Stimulated activated effector memory CD8-positive, alpha-beta T cell treated with anti-CD3 and anti-CD28 coated beads, Interleukin-12 subunit alpha, Interleukin-12 subunit beta, amount 100 ng/mL, for 72 hours (primary cell): ENCODE measurements around the gene GPATCH3.
A peak's percentile ranks its signal among the peaks of the same experiment; 100 is the strongest.
"Not testable (repeated sequence)": the region's sequence is repeated elsewhere in the genome, so short reads cannot be mapped to it uniquely, and the experiment has no call there.

Experiments used
- ATAC-seq: fragments of 150-1000 bp; cut with Tn5 transposase; 2 replicates; pipeline ENCODE4 v1.10.0; 2021
- DNase-seq, 2 donors: peaks; one replicate each; pipeline ENCODE4 v3.0.0; 2021 to 2022; ENCODE audit warnings: low spot score in 2 of 2
- H3K27ac Mint-ChIP-seq: one replicate; pipeline ENCODE4 v1.8.0; 2022; ENCODE audit warnings: mild to moderate bottlenecking, mixed read lengths
- H3K36me3 Mint-ChIP-seq: one replicate; pipeline ENCODE4 v1.8.0; 2022; ENCODE audit warnings: mild to moderate bottlenecking, mixed read lengths
- H3K4me1 Mint-ChIP-seq: one replicate; pipeline ENCODE4 v1.8.0; 2022; ENCODE audit warnings: mixed read lengths
- H3K4me3 Mint-ChIP-seq: one replicate; pipeline ENCODE4 v1.8.0; 2022; ENCODE audit warnings: mild to moderate bottlenecking, mixed read lengths
- H3K9me3 Mint-ChIP-seq: one replicate; pipeline ENCODE4 v1.8.0; 2022; ENCODE audit warnings: mixed read lengths

Gene GPATCH3, protein sequence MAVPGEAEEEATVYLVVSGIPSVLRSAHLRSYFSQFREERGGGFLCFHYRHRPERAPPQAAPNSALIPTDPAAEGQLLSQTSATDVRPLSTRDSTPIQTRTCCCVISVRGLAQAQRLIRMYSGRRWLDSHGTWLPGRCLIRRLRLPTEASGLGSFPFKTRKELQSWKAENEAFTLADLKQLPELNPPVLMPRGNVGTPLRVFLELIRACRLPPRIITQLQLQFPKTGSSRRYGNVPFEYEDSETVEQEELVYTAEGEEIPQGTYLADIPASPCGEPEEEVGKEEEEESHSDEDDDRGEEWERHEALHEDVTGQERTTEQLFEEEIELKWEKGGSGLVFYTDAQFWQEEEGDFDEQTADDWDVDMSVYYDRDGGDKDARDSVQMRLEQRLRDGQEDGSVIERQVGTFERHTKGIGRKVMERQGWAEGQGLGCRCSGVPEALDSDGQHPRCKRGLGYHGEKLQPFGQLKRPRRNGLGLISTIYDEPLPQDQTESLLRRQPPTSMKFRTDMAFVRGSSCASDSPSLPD

DNA sequence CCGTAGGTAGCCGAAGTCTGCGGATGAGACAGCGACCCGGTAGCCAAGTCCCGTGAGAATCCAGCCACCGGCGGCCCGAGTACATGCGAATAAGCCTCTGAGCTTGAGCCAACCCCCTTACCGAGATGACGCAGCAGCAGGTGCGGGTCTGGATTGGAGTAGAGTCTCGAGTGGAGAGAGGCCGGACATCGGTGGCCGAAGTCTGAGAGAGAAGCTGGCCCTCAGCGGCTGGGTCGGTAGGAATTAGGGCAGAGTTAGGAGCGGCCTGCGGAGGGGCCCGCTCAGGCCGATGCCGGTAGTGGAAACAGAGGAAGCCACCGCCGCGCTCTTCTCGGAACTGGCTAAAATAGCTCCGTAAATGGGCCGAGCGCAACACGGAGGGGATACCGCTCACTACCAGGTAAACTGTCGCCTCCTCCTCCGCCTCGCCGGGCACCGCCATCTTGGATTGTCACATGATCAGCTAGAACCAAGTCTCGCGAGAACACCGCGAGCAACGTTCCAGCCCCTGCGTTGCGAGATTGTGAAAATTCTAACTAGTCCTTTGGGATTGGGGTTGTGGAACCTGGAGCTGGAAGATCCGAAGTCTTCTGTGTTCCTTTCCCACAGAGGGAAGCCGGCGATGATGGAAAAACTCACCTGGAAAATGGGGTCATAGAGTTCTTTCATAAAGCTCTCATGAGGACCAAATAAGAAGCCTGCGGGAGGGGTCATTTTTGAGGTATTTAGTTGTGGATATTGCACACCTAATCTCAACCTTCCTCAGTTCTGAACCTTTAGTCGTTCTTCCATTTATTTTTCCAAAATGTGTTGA lies at the start of gene GPATCH3:
GPATCH3 (minus strand) TSS at position 467 of the 814 bp plus-strand sequence; CDS start at position 442, 25 bp downstream.
- peak within 1 kb of the TSS; percentile 99 for H3K27ac Mint-ChIP-seq
- H3K4me1 Mint-ChIP-seq = peaks cover 21% of the 10 kb centered on the region
- H3K4me3 Mint-ChIP-seq = peak within 1 kb of the TSS; percentile 93
- H3K9me3 Mint-ChIP-seq = no peaks in the 10 kb centered on the region
- DNase-seq (peak; percentile 78 to 92), ATAC-seq (peak; percentile 92)
- peaks cover 50% of the 10 kb centered on the region for H3K36me3 Mint-ChIP-seq

DNA sequence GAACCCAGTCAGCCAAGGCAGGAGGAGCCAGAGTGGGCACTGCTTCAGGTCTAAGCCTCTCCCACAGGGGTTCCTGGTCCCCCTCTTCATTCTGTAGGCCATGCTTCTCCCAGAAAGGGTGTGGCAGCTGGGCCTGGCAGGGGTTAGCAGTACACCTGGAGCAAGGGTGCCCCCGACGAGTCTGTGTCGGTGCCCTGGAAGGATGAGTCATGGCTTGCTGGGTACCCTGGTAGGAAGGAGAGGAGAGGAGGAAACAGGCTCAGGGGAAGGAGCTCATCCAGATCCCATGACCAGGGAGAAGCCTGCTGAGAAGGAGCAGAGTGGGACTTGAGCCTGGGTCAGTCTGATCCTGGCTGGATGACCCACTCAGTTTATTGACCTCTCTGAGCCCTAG lies 49.7 kb upstream of the GPATCH3 start:
- Mint-ChIP-seq H3K9me3 (no peaks in the 10 kb centered on the region), H3K4me3 (no peak overlapping the region), H3K27ac (no peak overlapping the region), H3K4me1 (no peaks in the 10 kb centered on the region), H3K36me3 (peaks cover 37% of the 10 kb centered on the region)
- ATAC-seq = no peak
- no peak for DNase-seq

DNA sequence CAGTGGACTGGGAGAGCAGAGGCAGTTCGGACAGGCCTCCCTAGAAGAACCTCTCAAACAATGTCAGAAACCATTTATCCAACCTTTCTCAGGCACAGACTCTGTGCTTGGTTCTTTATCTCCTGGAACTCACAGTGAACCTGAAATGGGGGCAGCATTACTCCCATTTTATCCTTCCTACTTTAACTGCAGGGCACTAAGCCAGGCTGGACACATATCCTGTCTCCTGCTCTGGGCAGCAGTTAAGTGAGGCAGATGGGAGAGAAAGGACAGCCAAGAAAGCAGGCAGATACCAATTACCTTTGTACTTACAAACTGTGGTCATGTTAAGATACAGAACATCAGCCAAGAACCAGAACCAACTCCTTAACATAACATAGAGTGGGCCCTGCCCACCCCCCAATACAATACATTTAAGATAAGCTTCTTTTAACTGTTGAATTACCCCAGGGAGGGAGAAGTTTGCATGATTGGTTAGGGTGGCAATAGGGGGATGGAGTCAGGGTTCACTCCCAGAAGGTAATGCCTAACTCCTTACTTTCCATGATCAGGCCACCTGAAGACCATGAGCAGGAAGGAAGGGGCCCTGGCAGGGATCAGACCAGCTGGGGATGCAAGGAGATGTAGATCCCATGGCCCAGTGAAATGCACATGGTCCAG lies 49.1 kb upstream of the GPATCH3 start:
- Mint-ChIP-seq H3K4me3 (no peak overlapping the region), H3K36me3 (peaks cover 42% of the 10 kb centered on the region), H3K27ac (no peak overlapping the region), H3K4me1 (no peaks in the 10 kb centered on the region), H3K9me3 (no peaks in the 10 kb centered on the region)
- ATAC-seq (no peak), DNase-seq (no peak)

DNA sequence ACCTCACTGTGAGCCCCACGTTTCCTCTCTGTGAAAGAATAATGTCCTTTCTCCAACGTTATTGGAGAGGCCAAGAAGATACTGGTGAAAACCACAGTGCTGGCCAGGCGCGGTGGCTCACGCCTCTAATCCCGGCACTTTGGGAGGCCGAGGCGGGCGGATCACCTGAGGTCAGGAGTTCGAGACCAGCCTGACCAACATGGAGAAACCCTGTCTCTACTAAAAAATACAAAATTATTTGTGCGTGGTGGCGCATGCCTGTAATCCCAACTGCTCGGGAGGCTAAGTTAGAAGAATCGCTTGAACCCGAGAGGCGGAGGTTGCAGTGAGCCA lies 48.4 kb upstream of the GPATCH3 start:
- not testable (repeated sequence) for H3K4me1 Mint-ChIP-seq, H3K9me3 Mint-ChIP-seq, DNase-seq, H3K27ac Mint-ChIP-seq, H3K4me3 Mint-ChIP-seq, ATAC-seq
- H3K36me3 Mint-ChIP-seq = peaks cover 49% of the 10 kb centered on the region

DNA sequence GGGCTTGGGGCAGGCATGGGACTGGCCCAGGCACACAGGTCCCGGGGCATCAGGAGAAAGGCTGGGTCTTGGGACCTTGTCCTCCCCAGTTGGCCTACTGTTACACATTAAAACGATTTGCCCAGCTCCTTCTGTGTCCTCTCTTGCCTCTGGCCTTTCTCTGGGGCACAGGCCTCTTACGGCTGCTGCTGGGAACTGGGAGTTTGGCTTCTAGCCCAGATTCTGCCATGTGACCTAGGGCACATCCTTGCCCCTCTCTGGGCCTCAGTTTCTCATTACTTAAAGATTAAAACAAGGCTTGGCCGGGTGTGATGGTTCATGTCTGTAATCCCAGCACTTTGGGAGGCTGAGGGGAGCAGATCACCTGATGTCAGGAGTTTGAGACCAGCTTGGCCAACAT lies 46.0 kb upstream of the GPATCH3 start:
- Mint-ChIP-seq H3K9me3 (no peaks in the 10 kb centered on the region), H3K36me3 (peaks cover 73% of the 10 kb centered on the region), H3K4me1 (no peaks in the 10 kb centered on the region), H3K4me3 (no peak overlapping the region), H3K27ac (peak overlapping the region; percentile 40)
- ATAC-seq (no peak), DNase-seq (no peak)

DNA sequence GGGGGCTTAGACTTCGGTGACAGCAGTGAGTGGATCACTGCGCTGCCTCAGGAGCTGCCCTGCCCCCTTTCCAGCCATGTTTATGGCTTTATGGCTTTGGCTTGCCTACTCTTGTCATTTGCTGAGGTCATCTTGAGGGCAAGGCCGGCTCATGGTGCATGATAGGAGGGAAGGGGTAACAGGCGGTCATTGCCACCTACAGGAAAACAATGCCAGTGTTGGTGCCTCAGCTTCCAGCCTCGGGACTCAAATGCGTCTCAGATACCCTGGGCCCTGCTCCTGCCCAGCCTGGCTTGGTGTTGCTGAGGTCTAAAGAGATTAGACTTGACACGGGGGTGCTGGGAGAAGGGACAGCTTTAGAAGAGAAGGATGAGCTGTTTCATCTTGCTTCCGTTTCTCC lies 45.5 kb upstream of the GPATCH3 start:
- ATAC-seq (no peak), DNase-seq (no peak)
- no peaks in the 10 kb centered on the region for H3K9me3 Mint-ChIP-seq
- H3K4me3 Mint-ChIP-seq = no peak overlapping the region
- H3K4me1 Mint-ChIP-seq = no peaks in the 10 kb centered on the region
- H3K27ac Mint-ChIP-seq = peak overlapping the region; percentile 26
- H3K36me3 Mint-ChIP-seq = peaks cover 78% of the 10 kb centered on the region

DNA sequence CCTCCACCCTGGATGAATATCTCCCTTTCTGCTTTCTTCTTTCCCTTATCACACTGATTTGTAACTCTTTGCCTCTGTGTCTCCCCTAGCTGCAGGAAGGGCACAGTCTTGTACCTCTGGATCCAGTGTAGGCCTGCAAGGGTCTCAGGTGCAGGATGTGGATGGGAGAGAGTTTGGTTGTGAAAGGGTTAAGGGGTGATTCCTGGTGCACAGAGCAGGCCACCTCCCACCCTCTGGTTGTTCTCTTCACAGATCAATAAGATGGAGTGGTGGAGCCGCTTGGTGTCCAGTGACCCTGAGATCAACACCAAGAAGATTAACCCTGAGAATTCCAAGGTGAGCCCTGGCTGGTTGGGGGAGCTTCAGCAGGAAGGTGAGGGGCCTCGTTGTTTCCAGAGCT lies 44.9 kb upstream of the GPATCH3 start:
- peak overlapping the region; percentile 26 for H3K27ac Mint-ChIP-seq
- no peaks in the 10 kb centered on the region for H3K9me3 Mint-ChIP-seq
- no peak overlapping the region for H3K4me3 Mint-ChIP-seq
- no peaks in the 10 kb centered on the region for H3K4me1 Mint-ChIP-seq
- ATAC-seq (no peak), DNase-seq (no peak)
- peaks cover 84% of the 10 kb centered on the region for H3K36me3 Mint-ChIP-seq

DNA sequence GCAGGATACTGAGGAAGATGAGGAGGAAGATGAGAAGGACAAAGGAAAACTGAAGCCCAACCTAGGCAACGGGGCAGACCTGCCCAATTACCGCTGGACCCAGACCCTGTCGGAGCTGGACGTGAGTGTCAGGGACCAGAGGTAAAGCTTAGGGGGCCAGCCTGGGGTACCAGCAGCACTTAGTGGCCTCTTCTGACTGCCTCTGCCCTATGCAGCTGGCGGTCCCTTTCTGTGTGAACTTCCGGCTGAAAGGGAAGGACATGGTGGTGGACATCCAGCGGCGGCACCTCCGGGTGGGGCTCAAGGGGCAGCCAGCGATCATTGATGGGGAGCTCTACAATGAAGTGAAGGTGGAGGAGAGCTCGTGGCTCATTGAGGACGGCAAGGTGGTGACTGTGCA lies 42.4 kb upstream of the GPATCH3 start:
- no peaks in the 10 kb centered on the region for H3K4me1 Mint-ChIP-seq
- peak overlapping the region; percentile 89 for H3K27ac Mint-ChIP-seq
- H3K4me3 Mint-ChIP-seq = no peak overlapping the region
- DNase-seq (no peak), ATAC-seq (no peak)
- H3K9me3 Mint-ChIP-seq = no peaks in the 10 kb centered on the region
- peaks cover 97% of the 10 kb centered on the region for H3K36me3 Mint-ChIP-seq

DNA sequence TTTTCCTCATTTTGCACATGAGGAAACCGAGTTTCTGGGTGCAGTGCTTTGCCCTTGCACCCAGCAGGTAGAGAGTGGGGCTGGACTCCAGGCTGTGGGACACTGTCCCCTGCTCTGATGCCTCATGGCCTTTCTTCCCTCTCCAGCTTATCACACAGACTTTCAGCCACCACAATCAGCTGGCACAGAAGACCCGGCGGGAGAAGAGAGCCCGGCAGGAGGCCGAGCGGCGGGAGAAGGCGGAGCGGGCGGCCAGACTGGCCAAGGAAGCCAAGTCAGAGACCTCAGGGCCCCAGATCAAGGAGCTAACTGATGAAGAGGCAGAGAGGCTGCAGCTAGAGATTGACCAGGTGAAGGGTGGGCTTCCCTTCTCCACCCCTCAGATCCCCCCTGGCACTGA lies 41.0 kb upstream of the GPATCH3 start:
- Mint-ChIP-seq H3K36me3 (peaks cover 96% of the 10 kb centered on the region), H3K4me1 (no peaks in the 10 kb centered on the region), H3K9me3 (no peaks in the 10 kb centered on the region), H3K4me3 (no peak overlapping the region), H3K27ac (no peak overlapping the region)
- DNase-seq (no peak), ATAC-seq (no peak)

DNA sequence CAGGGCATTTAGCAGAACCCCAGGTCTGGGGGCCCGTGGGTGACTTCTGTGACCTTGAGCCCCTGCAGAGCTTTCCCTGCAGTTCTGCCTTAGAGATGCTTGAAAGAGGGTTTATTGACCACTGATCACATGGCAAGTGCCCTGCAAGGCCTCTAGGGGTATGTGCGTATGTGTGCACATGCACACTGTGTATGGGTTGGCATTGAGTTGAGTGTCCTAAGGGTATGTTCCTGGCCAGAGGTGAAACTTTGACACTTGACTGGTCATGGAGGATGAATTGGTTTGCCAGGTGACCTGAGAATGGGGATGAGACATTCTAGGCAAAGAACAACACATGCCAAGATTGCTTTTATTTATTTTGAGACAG lies 38.4 kb upstream of the GPATCH3 start:
- no peak overlapping the region for H3K4me3 Mint-ChIP-seq
- peaks cover 94% of the 10 kb centered on the region for H3K36me3 Mint-ChIP-seq
- DNase-seq (no peak), ATAC-seq (no peak)
- H3K9me3 Mint-ChIP-seq = no peaks in the 10 kb centered on the region
- no peaks in the 10 kb centered on the region for H3K4me1 Mint-ChIP-seq
- H3K27ac Mint-ChIP-seq = peak overlapping the region; percentile 79

DNA sequence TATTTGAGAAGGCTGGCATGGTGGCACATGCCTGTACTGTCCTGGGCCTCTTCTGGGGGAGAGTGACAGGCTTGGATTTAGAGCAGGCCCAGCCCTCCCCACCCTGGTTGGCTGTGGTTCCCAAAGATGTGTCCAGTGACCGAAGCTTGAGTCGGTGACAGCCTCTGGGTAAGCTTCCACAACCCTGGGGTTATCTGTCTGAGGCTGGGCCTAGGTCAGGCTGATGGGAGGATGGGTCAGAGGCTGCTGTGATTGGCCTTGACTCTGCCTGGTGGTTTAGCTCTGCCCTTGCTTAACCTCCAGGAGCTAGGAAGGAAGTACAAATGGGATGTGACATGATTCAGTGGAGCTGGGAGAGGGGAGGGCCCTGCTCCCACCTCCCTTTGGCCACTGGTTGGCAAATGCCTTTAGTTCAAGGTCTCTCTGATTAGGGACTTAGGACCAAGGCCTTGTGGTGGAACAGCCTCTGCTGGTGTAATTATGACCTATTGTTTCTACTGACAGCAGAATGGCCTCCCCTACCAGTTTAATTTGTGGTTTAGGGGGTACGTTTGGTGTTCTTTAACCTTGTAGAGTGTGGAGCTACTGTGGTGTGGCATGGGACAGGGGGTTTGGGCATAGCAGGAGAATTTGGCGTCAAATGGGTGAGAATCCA lies 37.9 kb upstream of the GPATCH3 start:
- DNase-seq (no peak), ATAC-seq (no peak)
- Mint-ChIP-seq H3K36me3 (peaks cover 94% of the 10 kb centered on the region), H3K4me1 (no peaks in the 10 kb centered on the region), H3K27ac (peak overlapping the region; percentile 79), H3K4me3 (no peak overlapping the region), H3K9me3 (no peaks in the 10 kb centered on the region)

DNA sequence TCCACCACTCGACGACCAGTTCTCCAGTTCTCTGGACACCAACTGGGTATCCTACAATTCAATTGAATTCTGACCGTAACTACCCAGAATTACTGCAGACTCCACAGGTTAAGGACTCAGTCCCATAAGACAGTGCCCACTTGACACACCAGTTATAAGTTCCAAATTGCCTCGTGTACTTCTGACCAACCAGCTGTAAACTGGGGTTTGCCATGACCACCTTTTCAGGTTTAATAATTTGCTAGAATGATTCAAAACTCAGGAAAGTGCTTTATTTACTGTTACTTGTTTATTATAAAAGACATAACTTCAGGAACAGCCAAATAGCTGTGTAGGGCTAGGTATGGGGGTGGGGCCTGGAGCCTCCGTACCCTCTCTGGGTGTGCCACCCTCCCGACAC lies 36.6 kb upstream of the GPATCH3 start:
- ATAC-seq (no peak), DNase-seq (no peak)
- H3K9me3 Mint-ChIP-seq = no peaks in the 10 kb centered on the region
- H3K27ac Mint-ChIP-seq = no peak overlapping the region
- H3K36me3 Mint-ChIP-seq = peaks cover 94% of the 10 kb centered on the region
- no peaks in the 10 kb centered on the region for H3K4me1 Mint-ChIP-seq
- no peak overlapping the region for H3K4me3 Mint-ChIP-seq

DNA sequence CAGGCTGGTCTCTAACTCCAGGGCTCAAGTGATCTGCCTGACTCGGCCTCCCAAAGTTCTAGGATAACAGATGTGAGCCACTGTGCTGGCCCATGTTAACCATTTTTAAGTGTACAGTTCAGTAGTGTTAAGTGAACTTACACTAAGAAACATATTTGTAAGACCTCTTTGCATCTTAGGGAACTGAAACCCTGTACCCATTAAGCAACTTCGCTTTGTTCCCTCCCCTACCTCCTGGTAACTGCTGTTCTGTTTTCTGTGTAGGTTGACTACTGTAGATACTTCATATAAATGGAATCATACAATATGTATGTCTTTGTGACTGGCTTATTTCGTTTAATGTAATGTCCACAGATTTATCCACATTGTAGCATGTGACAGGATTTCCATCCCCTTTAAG lies 32.3 kb upstream of the GPATCH3 start:
- no peak overlapping the region for H3K4me3 Mint-ChIP-seq
- no peak overlapping the region for H3K27ac Mint-ChIP-seq
- H3K36me3 Mint-ChIP-seq = peaks cover 94% of the 10 kb centered on the region
- H3K9me3 Mint-ChIP-seq = no peaks in the 10 kb centered on the region
- no peaks in the 10 kb centered on the region for H3K4me1 Mint-ChIP-seq
- no peak for DNase-seq
- ATAC-seq = no peak

DNA sequence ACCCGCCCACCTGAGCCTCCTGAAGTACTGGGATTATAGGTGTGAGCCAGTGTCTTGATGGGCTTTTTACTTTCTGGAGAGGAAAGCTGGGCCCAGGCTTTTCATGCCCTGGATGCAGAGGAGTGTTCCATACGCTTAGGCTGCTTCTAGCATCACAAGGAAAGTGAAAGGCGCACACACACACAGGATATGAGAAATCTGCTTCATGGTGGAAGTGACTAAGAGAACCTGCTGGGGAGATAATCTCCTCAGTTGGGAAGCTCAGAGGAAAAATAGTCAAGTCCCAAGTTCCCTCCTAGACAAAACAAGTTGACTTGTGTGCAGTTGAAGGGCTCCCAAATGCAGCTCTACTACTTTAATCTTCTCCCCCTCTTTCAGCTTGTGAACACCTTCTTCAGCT lies 23.4 kb upstream of the GPATCH3 start:
- DNase-seq (no peak), ATAC-seq (no peak)
- Mint-ChIP-seq H3K9me3 (no peaks in the 10 kb centered on the region), H3K27ac (peak overlapping the region; percentile 95), H3K4me3 (peak overlapping the region; percentile 81), H3K4me1 (peaks cover 40% of the 10 kb centered on the region), H3K36me3 (peaks cover 81% of the 10 kb centered on the region)

DNA sequence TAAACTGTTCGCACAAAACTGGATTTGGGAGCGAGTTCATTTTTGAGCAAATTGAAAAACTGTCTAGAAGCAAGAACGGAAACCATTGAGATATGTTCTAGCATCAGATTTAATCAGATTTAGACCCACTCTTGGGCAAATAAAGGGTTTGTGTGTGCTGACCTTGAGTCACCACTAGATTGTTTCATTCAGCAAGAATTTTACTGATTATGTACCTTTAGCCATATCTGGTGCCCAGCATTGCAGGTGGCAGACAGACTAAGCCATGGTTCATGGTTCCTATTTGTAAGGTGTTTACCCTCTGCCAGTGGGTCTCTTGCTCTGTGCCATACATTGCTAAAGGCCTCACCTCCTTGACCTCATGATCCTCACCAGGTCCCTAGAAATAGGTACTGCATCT lies 22.6 kb upstream of the GPATCH3 start:
- peak overlapping the region; percentile 95 for H3K27ac Mint-ChIP-seq
- peaks cover 40% of the 10 kb centered on the region for H3K4me1 Mint-ChIP-seq
- ATAC-seq (no peak), DNase-seq (no peak)
- H3K36me3 Mint-ChIP-seq = peaks cover 72% of the 10 kb centered on the region
- no peaks in the 10 kb centered on the region for H3K9me3 Mint-ChIP-seq
- H3K4me3 Mint-ChIP-seq = peak overlapping the region; percentile 81
